HG03439 (cell line): ENCODE results near the gene TSPYL1.
"Not testable (repeated sequence)": the region's sequence is repeated elsewhere in the genome, so short reads cannot be mapped to it uniquely, and the experiment has no call there.

ENCODE experiments used
- ATAC-seq: cut with Tn5 transposase; IDR thresholded peaks from one replicate; pipeline ENCODE4 v1.9.1; 2021; ENCODE audit warnings: mild to moderate bottlenecking, moderate library complexity; ENCODE audit not compliant: unreplicated experiment

The TSPYL1 gene

DNA sequence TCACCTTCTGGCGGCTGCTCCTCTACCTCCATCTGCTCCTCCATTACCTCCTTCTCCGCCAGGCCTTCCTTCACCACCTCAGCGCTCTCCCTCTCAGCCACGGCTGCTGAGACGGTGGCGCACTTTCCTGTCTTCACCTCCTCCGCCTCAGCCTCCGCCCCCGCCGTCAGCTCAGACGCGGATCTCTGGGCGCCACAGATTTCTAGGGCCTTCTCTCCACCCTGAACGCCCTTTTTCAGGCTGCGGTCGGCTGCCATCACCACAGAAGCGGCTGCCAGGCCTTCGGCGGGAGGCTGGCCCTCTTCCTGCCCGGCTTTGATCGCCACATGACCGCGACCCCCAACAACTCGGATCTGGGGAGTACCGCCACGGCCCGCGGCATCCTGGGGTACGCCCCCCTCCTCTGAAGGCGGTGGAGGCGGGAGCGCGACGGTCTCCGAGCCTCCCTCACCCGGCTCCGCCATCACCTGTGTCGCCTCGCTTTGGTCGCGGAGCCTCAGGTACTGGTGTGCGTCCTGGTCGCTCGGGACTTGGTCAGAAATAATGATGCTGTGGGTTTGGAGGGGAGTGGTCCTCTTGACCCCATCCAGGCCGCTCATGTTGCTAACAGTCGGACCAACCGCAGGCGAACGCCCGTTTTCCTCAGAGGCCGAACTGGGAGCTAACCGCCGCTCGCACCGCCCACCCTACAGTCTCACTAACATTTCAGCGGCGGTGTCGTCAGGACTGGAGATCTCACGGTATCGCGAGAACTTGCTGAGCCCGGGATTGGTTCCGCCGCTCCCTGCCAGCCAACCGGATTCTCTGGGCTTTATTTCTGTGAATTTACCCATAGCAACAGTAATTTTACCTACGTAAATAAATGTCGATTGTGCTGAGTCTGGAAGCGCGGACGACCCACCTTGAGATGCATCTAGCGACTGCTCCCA, at the start of gene TSPYL1:
TSPYL1 (minus strand) TSS at position 699 of the 929 bp plus-strand sequence; CDS start at position 599, 100 bp downstream.
- ATAC-seq: peak; percentile 97

DNA sequence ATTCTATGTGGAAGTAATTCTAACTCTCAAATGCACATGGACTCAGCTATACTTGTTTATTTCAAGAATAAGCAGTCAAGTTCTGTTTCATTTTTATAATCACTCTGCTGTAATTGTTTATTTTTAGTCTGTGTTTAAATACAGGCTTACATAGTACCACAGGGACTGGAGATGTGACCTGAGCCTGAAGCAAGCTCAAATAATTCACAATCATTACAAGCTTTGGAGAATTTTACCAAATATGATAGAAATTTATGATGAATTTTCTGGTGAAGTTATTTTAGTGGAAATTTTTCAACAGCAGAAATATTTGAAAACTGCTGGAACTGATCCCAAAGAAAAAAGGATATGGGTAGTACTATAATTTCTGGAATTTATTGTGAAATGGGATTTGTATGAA, 49.4 kb upstream of the TSPYL1 start:
- no peak for ATAC-seq

- no peak for ATAC-seq
Observed at GRCh38 chr6:116328528-116328903, 48.8 kb upstream of the TSPYL1 start.

DNA sequence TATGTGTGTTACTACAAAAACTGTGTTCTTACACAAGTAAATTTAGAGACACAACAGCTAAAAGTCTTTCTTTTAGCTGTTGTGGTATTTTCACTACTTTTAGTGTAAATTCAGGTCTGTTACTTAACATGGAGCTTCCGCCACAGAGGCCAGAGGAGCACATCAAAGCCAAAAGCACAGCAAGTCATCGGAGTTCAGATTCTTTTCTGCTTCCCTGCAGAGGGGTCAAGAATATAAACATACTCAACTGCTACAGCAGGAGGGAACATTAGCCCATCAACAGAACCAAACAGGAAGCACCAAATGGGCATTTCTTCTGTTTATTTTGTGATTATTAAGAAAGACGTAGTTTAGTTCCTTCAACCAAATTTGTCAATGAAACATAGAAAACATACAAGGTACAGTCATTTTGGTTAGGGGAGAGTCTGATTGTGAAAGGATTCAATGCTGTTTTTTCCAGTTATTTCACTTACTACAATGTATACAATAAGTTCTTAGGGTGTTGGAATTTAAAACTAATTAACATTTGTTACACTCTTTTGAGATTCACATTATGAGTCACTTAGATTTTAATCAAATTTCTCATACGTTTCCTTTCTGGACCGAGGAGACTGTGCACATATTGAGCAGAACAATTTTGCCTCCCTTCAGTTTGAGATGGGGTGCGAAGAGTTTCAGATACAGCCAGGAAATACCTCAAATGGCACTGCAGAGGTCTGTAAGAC, 48.2 kb upstream of the TSPYL1 start:
- no peak for ATAC-seq

GRCh38 chr6:116326996-116327395, 47.3 kb upstream of the TSPYL1 start:
- ATAC-seq: no peak

- ATAC-seq: no peak
Observed at GRCh38 chr6:116326181-116326671, 46.5 kb upstream of the TSPYL1 start.

- ATAC-seq: not testable (repeated sequence)
Observed at GRCh38 chr6:116325634-116326132, 46.0 kb upstream of the TSPYL1 start.

DNA sequence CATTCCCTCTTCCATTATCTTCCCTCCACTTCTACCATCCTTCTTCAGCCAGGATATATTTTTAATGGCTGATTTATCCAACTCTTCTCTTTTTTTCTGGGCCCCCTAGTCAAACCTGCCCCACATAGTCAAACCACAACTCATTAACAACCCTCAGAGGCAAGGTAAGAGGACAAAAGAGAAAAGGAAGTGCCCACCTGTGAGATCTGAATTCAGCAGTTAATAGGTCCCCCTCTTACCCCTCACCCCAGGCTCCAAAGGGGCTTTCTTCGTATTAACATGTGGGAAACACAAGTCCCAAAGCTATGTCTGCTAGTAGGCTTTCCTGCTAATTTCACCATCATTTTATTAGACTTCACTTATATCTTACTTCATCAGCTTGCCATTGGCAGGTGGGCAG, 44.1 kb upstream of the TSPYL1 start:
- no peak for ATAC-seq

- ATAC-seq: not testable (repeated sequence)
Observed at GRCh38 chr6:116321933-116322332, 42.2 kb upstream of the TSPYL1 start.

GRCh38 chr6:116316772-116317467, 37.2 kb upstream of the TSPYL1 start:
- no peak for ATAC-seq

- no peak for ATAC-seq
Observed at GRCh38 chr6:116314878-116315277, 35.1 kb upstream of the TSPYL1 start.

GRCh38 chr6:116314218-116314617, 34.5 kb upstream of the TSPYL1 start:
- ATAC-seq: no peak

- ATAC-seq: no peak
Observed at GRCh38 chr6:116313101-116313776, 33.5 kb upstream of the TSPYL1 start.

- no peak for ATAC-seq
Observed at GRCh38 chr6:116309657-116310056, 29.9 kb upstream of the TSPYL1 start.

- ATAC-seq: no peak
Observed at GRCh38 chr6:116309001-116309400, 29.3 kb upstream of the TSPYL1 start.

- ATAC-seq: no peak
Observed at GRCh38 chr6:116307633-116308032, 27.9 kb upstream of the TSPYL1 start.

GRCh38 chr6:116307001-116307400, 27.3 kb upstream of the TSPYL1 start:
- no peak for ATAC-seq

DNA sequence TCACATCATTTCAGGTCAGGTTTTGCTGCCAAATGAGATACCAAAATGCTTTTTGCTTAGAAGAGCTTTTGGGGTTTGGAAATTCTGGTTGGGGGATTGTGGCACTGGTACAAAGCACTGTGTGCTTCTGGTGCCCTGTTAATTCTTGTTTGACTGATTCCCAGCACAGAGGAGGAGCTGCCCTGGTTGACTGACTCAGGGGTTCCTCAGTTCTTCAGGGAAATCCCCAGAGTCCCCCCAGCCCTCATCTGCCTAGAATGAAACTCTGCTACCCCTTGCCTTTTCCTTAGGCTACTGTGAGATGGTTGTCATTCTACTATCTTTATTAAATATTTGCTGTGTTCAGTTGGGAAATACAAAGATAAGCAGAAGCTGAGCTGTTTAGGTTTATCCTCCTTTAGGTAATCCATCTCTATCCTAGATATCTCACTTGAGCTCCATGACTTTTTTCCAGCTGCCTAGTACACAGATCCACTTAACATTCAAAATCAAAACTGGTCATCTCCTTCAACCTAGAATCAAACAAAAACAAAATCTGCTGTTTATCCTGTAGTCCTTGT, 24.9 kb upstream of the TSPYL1 start:
- ATAC-seq: no peak

- no peak for ATAC-seq
Observed at GRCh38 chr6:116301104-116301503, 21.4 kb upstream of the TSPYL1 start.

GRCh38 chr6:116300566-116300965, 20.8 kb upstream of the TSPYL1 start:
- no peak for ATAC-seq
